Activated T-helper 1 cell treated with anti-CD3 and anti-CD28 coated beads, Interleukin-12 subunit alpha, Interleukin-12 subunit beta, Interleukin-2, Interleukin-4 antibody, amounts not matched to agents 30 ng/mL and 10 ng/mL and 1 ng/mL, durations not matched to agents 14 hours and 24 hours and 36 hours (primary cell): Measurements from ENCODE around the gene VPS4B. TPM values are rescaled to one million over a fixed set of nuclear protein-coding genes. Genes with fewer than 3 reads are reported as not detected.
"Not testable (repeated sequence)": the region's sequence is repeated elsewhere in the genome, so short reads cannot be mapped to it uniquely, and the experiment has no call there.

Source experiments
- DNase-seq: peaks from one replicate; pipeline ENCODE4 v3.0.0; 2021; ENCODE audit warnings: low spot score
- H3K27ac Mint-ChIP-seq: one replicate; pipeline ENCODE4 v1.8.0; 2021; ENCODE audit warnings: mild to moderate bottlenecking, mixed read lengths
- H3K27me3 Mint-ChIP-seq: one replicate; pipeline ENCODE4 v1.8.0; 2022; ENCODE audit warnings: mild to moderate bottlenecking, moderate library complexity, mixed read lengths; ENCODE audit not compliant: insufficient read depth
- H3K36me3 Mint-ChIP-seq: one replicate; pipeline ENCODE4 v1.8.0; 2021; ENCODE audit warnings: low read depth, mixed read lengths
- H3K4me1 Mint-ChIP-seq: one replicate; pipeline ENCODE4 v1.8.0; 2021; ENCODE audit warnings: low read depth, mixed read lengths
- H3K4me3 Mint-ChIP-seq: one replicate; pipeline ENCODE4 v1.8.0; 2021; ENCODE audit warnings: mild to moderate bottlenecking, moderate library complexity, mixed read lengths
- H3K9me3 Mint-ChIP-seq: one replicate; pipeline ENCODE4 v1.8.0; 2021; ENCODE audit warnings: mixed read lengths
- intact Hi-C: fragments of 100-400 bp; cut with micrococcal nuclease; formaldehyde crosslinking; loops from one replicate; pipeline ENCODE4 v1.15.1; 2024
- total RNA-seq: library from RNA; stranded (reverse); gene quantifications from 2 replicates; pipeline ENCODE4 v1.2.3, GENCODE V29; 2022

VPS4B gene
- total RNA-seq: 58.6 and 60.7 TPM in 2 replicates

GRCh38 chr18:63422087-63422863 lies at the start of gene VPS4B:
Gene VPS4B (minus strand): TSS chr18:63422476. CDS start chr18:63422259, 217 bp downstream.
- Mint-ChIP-seq H3K4me1 (peaks cover 18% of the 10 kb centered on the region), H3K27ac (peak within 1 kb of the TSS; percentile 92)

GRCh38 chr18:63470751-63471150 lies 48.5 kb upstream of the VPS4B start:
- no peaks in the 10 kb centered on the region for H3K36me3 Mint-ChIP-seq
- H3K9me3 Mint-ChIP-seq: no peaks in the 10 kb centered on the region
- H3K4me3 Mint-ChIP-seq: no peak overlapping the region
- peaks cover 17% of the 10 kb centered on the region for H3K27me3 Mint-ChIP-seq
- H3K4me1 Mint-ChIP-seq: no peaks in the 10 kb centered on the region
- no peak overlapping the region for H3K27ac Mint-ChIP-seq
- no peak for DNase-seq
- intact Hi-C loops: no loop called here

More at GRCh38 chr18:63422087-63422863, at the start of gene VPS4B:
- peak; percentile 100 for DNase-seq
- no peaks in the 10 kb centered on the region for H3K36me3 Mint-ChIP-seq
- H3K27me3 Mint-ChIP-seq: no peaks in the 10 kb centered on the region
- intact Hi-C loops: loop anchor here (1.0 to 10.0 kb wide), 15 partner anchors 11 to 1235 kb away; partner anchors contain the start of genes KDSR, PHLPP1, PIGN and RELCH
- no peaks in the 10 kb centered on the region for H3K9me3 Mint-ChIP-seq
- H3K4me3 Mint-ChIP-seq: peak within 1 kb of the TSS; percentile 91

- intact Hi-C loops: no loop called here
- Mint-ChIP-seq H3K4me3 (no peak overlapping the region), H3K27ac (no peak overlapping the region), H3K4me1 (no peaks in the 10 kb centered on the region), H3K36me3 (no peaks in the 10 kb centered on the region), H3K9me3 (no peaks in the 10 kb centered on the region), H3K27me3 (peaks cover 17% of the 10 kb centered on the region)
- no peak for DNase-seq
Observed at GRCh38 chr18:63468575-63468974, 46.3 kb upstream of the VPS4B start.

- H3K36me3 Mint-ChIP-seq: no peaks in the 10 kb centered on the region
- H3K4me3 Mint-ChIP-seq: no peak overlapping the region
- H3K27me3 Mint-ChIP-seq: peaks cover 18% of the 10 kb centered on the region
- DNase-seq: no peak
- H3K27ac Mint-ChIP-seq: no peak overlapping the region
- no peaks in the 10 kb centered on the region for H3K4me1 Mint-ChIP-seq
- intact Hi-C loops: no loop called here
- H3K9me3 Mint-ChIP-seq: no peaks in the 10 kb centered on the region
Observed at GRCh38 chr18:63467699-63468098, 45.4 kb upstream of the VPS4B start.

- peaks cover 31% of the 10 kb centered on the region for H3K27me3 Mint-ChIP-seq
- H3K4me1 Mint-ChIP-seq: no peaks in the 10 kb centered on the region
- intact Hi-C loops: no loop called here
Observed at GRCh38 chr18:63465059-63465458, 42.8 kb upstream of the VPS4B start.

GRCh38 chr18:63464434-63464833 lies 42.2 kb upstream of the VPS4B start:
- Mint-ChIP-seq H3K4me3 (no peak overlapping the region), H3K4me1 (no peaks in the 10 kb centered on the region), H3K27ac (no peak overlapping the region), H3K27me3 (peaks cover 32% of the 10 kb centered on the region), H3K9me3 (no peaks in the 10 kb centered on the region), H3K36me3 (no peaks in the 10 kb centered on the region)
- DNase-seq: no peak
- intact Hi-C loops: no loop called here

More at GRCh38 chr18:63465059-63465458, 42.8 kb upstream of the VPS4B start:
- Mint-ChIP-seq H3K27ac (no peak overlapping the region), H3K4me3 (no peak overlapping the region), H3K36me3 (no peaks in the 10 kb centered on the region), H3K9me3 (no peaks in the 10 kb centered on the region)
- DNase-seq: no peak

- Mint-ChIP-seq H3K4me3 (no peak overlapping the region), H3K9me3 (no peaks in the 10 kb centered on the region), H3K27ac (no peak overlapping the region), H3K27me3 (peaks cover 32% of the 10 kb centered on the region), H3K4me1 (no peaks in the 10 kb centered on the region), H3K36me3 (no peaks in the 10 kb centered on the region)
- DNase-seq: no peak
- intact Hi-C loops: no loop called here
Observed at GRCh38 chr18:63460414-63460813, 38.1 kb upstream of the VPS4B start.

GRCh38 chr18:63457977-63458376 lies 35.7 kb upstream of the VPS4B start:
- no peak overlapping the region for H3K27ac Mint-ChIP-seq
- no peaks in the 10 kb centered on the region for H3K4me1 Mint-ChIP-seq
- DNase-seq: no peak
- intact Hi-C loops: no loop called here
- H3K36me3 Mint-ChIP-seq: no peaks in the 10 kb centered on the region
- H3K9me3 Mint-ChIP-seq: no peaks in the 10 kb centered on the region
- H3K4me3 Mint-ChIP-seq: no peak overlapping the region
- peaks cover 23% of the 10 kb centered on the region for H3K27me3 Mint-ChIP-seq

GRCh38 chr18:63454497-63454896 lies 32.2 kb upstream of the VPS4B start:
- H3K27ac Mint-ChIP-seq: no peak overlapping the region
- intact Hi-C loops: no loop called here
- H3K36me3 Mint-ChIP-seq: no peaks in the 10 kb centered on the region
- H3K4me1 Mint-ChIP-seq: peaks cover 6% of the 10 kb centered on the region
- peaks cover 8% of the 10 kb centered on the region for H3K27me3 Mint-ChIP-seq
- no peak overlapping the region for H3K4me3 Mint-ChIP-seq
- DNase-seq: no peak
- H3K9me3 Mint-ChIP-seq: no peaks in the 10 kb centered on the region

- H3K9me3 Mint-ChIP-seq, H3K36me3 Mint-ChIP-seq, H3K27me3 Mint-ChIP-seq, H3K4me1 Mint-ChIP-seq, H3K4me3 Mint-ChIP-seq, intact Hi-C loops, DNase-seq, H3K27ac Mint-ChIP-seq: not testable (repeated sequence)
Observed at GRCh38 chr18:63452751-63453150, 30.5 kb upstream of the VPS4B start.

GRCh38 chr18:63451799-63452660 lies 29.8 kb upstream of the VPS4B start:
- intact Hi-C loops: no loop called here
- Mint-ChIP-seq H3K9me3 (no peaks in the 10 kb centered on the region), H3K27ac (no peak overlapping the region), H3K27me3 (peaks cover 4% of the 10 kb centered on the region), H3K4me1 (peaks cover 6% of the 10 kb centered on the region), H3K4me3 (no peak overlapping the region), H3K36me3 (no peaks in the 10 kb centered on the region)
- no peak for DNase-seq

GRCh38 chr18:63449426-63449825 lies 27.1 kb upstream of the VPS4B start:
- Mint-ChIP-seq H3K9me3 (no peaks in the 10 kb centered on the region), H3K27ac (no peak overlapping the region), H3K4me3 (no peak overlapping the region), H3K36me3 (no peaks in the 10 kb centered on the region), H3K4me1 (peaks cover 6% of the 10 kb centered on the region), H3K27me3 (peaks cover 2% of the 10 kb centered on the region)
- DNase-seq: no peak
- intact Hi-C loops: no loop called here

- H3K4me3 Mint-ChIP-seq: no peak overlapping the region
- H3K27ac Mint-ChIP-seq: no peak overlapping the region
- no peaks in the 10 kb centered on the region for H3K9me3 Mint-ChIP-seq
- intact Hi-C loops: no loop called here
- DNase-seq: no peak
- no peaks in the 10 kb centered on the region for H3K36me3 Mint-ChIP-seq
- H3K4me1 Mint-ChIP-seq: peaks cover 6% of the 10 kb centered on the region
- peaks cover 2% of the 10 kb centered on the region for H3K27me3 Mint-ChIP-seq
Observed at GRCh38 chr18:63447066-63447465, 24.8 kb upstream of the VPS4B start.
